ENCODE measurements around the gene SOX6.

Gene SOX6

DNA sequence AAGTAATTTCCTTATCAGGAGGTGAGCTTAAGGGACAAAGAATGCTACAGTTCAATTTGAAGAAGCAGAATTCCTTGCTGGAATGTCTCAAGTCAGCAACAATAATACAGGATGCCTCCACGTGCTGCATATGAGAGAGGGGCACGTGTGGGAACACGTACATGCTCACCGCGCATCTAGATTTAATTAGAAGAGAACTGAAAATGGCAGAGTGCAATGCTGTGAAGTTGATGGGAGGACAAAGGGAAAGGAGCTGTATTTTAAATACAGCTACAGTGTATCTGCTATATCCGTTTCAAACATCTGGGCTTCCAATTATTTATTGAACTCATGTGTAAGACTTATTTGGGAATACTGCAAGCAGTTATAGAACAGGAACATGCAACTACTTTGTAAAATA is 328.7 kb downstream of the SOX6 start:
- DNase-seq (ENCODE audit: low read depth in 2 of 2), result no peak
- TF ChIP-seq, protein P1, sequence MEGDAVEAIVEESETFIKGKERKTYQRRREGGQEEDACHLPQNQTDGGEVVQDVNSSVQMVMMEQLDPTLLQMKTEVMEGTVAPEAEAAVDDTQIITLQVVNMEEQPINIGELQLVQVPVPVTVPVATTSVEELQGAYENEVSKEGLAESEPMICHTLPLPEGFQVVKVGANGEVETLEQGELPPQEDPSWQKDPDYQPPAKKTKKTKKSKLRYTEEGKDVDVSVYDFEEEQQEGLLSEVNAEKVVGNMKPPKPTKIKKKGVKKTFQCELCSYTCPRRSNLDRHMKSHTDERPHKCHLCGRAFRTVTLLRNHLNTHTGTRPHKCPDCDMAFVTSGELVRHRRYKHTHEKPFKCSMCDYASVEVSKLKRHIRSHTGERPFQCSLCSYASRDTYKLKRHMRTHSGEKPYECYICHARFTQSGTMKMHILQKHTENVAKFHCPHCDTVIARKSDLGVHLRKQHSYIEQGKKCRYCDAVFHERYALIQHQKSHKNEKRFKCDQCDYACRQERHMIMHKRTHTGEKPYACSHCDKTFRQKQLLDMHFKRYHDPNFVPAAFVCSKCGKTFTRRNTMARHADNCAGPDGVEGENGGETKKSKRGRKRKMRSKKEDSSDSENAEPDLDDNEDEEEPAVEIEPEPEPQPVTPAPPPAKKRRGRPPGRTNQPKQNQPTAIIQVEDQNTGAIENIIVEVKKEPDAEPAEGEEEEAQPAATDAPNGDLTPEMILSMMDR (IDR thresholded peaks at IDR 0.05; ENCODE audit: low read depth, low read length), result no peak
- no peak overlapping the region for H3K4me3 ChIP-seq (replicated peaks in 1 of 2; ENCODE audit: low read depth in 2 of 2, low read length in 2 of 2)

DNA sequence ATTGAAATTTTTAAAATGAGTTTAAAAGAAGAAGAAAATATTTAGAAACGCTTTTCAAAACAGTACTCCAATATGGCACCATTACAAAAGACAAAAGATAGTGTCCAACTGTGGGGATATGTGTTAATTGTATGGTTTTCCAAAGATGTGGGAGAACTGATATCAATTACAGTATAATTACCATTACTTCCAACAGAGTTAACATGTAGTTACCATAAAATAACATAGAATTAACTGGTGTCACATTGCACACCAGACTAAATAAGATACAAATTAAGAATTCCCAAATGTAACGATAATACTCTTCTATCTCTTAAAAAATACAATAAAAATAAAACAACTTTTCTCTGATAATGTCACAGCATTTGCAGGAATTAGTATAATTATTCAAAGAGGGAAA is 329.5 kb downstream of the SOX6 start:
- DNase-seq (ENCODE audit: low read depth in 2 of 2), result no peak
- TF ChIP-seq, protein P1 (IDR thresholded peaks at IDR 0.05; ENCODE audit: low read depth, low read length), result no peak
- no peak overlapping the region for H3K4me3 ChIP-seq (replicated peaks in 1 of 2; ENCODE audit: low read depth in 2 of 2, low read length in 2 of 2)

DNA sequence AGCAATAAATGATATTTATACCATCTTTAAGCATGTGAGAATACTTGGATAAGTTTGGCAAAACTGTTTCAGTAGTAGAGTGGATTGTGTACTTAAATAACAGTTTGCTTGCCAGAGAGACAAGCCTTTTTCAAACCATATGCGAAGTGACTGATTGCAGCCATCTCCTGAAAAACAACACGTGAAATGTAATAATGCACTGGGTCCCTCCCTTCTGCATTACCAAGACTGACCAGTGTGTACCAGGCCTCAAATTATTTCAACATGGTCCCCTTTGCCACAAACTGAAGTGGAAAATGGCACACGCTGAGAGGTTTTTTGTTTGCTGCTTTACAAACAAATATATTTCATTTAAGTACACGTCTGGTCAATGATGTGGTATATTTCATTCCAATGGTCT is 337.4 kb downstream of the SOX6 start:
- TF ChIP-seq, protein P1 (IDR thresholded peaks at IDR 0.05; ENCODE audit: low read depth, low read length), result no peak
- no peak for DNase-seq (ENCODE audit: low read depth in 2 of 2)
- H3K4me3 ChIP-seq (replicated peaks in 1 of 2; ENCODE audit: low read depth in 2 of 2, low read length in 2 of 2), result no peak overlapping the region

DNA sequence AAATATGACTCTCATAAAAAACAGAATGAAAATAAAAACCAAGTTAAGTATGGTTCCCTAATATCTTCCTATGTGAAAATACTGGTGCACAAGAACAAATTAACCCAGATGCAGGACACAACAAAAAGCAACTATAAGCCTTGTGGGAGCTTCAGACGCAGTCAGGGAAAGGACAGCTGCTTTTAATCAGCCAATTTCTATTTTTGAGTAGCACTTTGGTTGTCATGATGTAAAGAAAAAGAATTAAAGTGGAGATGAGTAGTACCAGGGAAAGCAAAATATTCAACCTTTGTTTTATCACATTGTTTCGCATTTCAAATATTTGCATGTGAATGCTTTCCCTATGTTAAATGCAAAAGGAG is 339.9 kb downstream of the SOX6 start:
- no peak overlapping the region for H3K4me3 ChIP-seq (replicated peaks in 1 of 2; ENCODE audit: low read depth in 2 of 2, low read length in 2 of 2)
- TF ChIP-seq, protein P1 (IDR thresholded peaks at IDR 0.05; ENCODE audit: low read depth, low read length), result no peak
- DNase-seq (ENCODE audit: low read depth in 2 of 2), result no peak

DNA sequence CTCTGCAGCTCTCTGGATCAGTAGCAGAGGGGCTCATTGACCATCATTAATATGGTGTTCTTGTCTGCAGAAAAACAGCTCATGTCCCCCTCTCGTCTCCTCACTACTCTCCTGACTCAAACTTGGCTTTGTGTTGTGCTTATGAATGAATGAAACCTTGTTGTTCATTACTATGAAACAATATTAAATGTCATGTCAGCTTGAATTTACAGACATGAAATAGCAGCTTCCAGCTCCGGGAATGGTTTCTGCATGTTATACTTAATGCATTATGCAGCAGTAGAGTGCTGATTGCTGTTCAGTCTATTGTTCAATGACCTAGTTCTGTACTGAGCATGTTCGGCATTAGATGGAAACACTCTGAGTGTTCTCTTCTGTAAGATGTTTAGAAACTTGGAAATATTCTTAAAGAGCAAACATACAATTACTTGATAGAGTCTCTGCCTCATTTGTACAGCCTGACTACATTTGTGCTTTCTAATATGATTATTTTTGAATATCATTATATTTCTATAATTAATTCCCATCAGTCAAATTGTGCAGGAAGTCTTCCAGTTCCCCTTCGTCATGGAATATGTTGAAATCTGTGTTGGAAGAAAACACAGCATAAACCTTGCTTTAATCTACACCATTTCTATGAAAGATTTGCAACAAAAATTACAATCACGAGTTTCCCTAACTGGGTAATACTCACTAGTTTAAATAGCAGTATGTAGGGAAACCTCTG is 340.4 kb downstream of the SOX6 start:
- DNase-seq (ENCODE audit: low read depth in 2 of 2), result no peak
- H3K4me3 ChIP-seq (replicated peaks in 1 of 2; ENCODE audit: low read depth in 2 of 2, low read length in 2 of 2), result no peak overlapping the region
- TF ChIP-seq, protein P1 (IDR thresholded peaks at IDR 0.05; ENCODE audit: low read depth, low read length), result no peak

DNA sequence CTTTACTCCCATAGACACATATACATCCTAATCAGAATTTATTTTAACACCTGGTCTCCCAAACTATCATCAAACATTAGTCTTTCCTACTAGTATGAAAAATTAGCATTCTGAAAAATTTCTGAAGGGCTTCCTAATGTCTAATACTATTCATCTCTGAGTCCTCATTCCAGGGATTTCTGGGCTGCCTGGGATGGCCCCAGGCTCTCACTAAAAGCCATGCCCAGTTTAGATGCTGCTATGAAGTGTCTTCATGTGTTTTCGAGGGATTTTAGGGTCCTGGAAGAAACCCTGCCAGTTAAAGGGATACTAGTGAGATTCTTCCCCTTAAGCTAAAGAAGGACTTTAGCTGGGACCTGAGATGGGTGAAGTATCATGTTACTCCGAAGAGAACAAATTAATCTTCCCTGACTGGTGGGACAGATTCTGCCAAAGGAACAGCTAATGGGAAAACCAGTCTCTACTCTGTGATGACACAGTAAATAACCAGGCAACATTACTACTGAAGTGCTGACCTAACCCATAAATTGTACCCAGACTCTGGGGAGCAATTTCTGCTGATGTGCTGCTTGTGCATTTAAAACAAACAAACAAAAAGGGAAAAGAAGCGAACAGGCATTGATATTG is 342.6 kb downstream of the SOX6 start:
- TF ChIP-seq, protein P1 (IDR thresholded peaks at IDR 0.05; ENCODE audit: low read depth, low read length), result no peak
- no peak overlapping the region for H3K4me3 ChIP-seq (replicated peaks in 1 of 2; ENCODE audit: low read depth in 2 of 2, low read length in 2 of 2)
- no peak for DNase-seq (ENCODE audit: low read depth in 2 of 2)

Measured in cardiac fibroblast (primary cell).